HG03432 (cell line): Measurements from ENCODE around the gene MAP7.
"Not testable (repeated sequence)": the region's sequence is repeated elsewhere in the genome, so short reads cannot be mapped to it uniquely, and the experiment has no call there.

Experiments used
- ATAC-seq: cut with Tn5 transposase; IDR thresholded peaks from one replicate; pipeline ENCODE4 v1.9.1; 2021; ENCODE audit warnings: mild to moderate bottlenecking, moderate library complexity; ENCODE audit not compliant: unreplicated experiment

The MAP7 gene

DNA sequence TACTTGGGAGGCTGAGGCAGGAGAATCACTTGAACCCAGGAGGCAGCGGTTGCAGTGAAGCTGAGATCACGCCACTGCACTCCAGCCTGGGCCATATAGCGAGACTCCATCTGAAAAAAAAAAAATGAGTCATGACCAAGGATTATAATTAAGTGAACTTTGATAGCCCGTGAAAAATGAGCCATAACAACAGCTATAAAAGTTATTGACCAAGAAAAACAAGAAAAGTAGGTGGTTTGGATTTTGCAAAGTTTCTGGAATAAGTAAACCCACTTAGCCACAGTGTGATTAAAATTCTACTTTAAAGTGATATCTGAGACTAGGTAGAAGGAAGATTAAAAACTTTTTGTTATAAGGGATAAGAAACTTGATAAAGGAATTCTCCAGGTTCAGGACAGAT lies 234.6 kb downstream of the MAP7 start:
- no peak for ATAC-seq

DNA sequence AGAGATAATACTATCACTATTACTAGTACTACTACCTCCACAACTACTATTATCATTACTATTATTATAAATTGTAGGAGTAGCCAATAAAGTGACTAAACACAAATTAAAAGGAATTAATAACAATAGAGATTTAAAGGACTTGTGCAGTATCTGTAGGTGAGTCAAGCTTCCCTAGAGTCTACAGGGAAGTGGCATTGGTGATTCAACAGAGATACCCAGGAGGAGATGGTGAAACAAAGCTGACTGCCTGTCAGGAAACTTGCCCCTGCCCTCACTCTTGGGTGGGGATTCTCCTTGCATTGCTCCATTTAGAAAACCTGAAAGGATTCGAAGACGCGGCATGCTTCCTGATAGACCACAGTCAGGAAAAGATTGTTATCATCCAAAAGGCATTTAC lies 237.2 kb downstream of the MAP7 start:
- ATAC-seq: no peak

DNA sequence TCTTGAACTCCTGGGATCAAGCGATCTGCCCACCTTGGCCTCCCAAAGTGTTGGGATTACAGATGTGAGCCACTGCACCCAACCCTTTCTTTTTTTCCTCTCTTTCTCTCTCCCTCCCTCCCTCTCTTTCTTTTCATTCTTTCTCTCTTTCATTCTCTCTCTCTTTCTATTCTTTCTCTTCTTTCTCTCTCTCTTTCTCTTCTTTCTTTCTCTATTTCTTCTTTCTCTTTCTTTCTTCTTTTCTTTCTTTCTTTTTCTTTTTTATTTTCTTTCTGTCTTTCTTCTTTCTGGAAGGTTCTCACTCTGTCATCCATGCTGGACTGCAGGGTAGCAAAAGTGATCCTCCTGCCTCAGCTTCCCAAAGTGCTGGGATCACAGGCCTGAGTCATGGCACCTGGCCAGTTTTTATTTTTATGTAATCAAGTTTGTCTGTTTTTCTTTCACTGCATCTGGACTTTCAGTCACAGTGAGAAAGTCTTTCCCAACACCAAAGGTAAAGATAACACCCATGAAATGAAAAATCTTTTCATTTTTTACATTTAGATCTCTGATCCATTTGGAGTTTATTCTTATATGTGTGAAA lies 240.4 kb downstream of the MAP7 start:
- no peak for ATAC-seq

DNA sequence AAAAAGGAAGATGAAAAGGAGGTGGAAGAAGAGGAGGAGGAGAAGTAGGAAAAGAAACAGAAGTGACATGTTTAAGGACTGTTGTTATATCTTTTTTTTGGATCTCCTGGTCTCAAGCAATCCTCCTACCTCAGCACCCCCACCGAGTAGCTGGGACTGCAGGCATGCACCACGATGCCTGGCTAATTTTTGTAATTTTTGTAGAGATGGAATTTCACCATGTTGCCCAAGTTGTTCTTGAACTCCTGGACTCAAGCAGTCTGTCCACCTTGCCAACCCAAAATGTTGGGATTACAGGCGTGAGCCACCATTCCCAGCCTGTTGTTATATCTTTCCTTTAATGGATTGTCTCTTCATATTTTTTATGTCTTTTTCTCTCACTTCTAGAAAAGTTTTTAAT lies 241.1 kb downstream of the MAP7 start:
- no peak for ATAC-seq

DNA sequence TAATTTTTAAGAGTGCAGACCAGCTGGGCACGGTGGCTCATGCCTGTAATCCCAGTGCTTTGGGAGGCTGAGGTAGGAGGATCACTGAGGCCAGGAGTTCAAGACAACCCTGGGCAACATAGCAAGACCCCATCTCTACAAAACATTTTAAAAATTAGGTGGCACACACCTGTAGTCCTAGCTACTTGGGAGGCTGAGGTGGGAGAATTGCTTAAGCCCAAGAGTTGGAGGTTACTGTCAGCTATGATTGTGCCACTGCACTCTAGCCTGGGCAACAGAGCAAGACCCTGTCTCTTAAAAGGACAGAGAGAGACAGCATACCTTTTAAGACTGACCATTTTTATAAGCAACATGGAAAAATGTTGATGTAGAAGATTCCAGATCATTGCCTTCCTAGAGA lies 241.8 kb downstream of the MAP7 start:
- not testable (repeated sequence) for ATAC-seq

DNA sequence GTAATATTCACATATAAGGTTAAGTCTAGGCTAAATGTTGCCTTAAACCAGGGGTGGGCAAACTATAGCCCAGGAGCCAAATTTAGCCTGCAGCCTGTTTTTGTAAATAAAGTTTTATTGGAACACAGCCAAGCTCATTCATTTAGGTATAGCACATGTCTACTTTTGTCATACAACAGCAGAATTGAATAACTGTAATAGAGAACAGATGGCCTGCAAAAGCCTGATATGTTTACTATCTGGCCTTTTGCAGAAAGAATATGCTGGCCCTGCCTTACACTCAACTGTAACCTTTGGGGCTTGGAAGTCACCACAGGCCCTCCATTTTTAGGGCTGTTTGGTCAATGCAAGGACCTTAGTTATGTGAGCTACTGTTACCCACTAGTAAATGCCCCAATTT lies 242.9 kb downstream of the MAP7 start:
- no peak for ATAC-seq

DNA sequence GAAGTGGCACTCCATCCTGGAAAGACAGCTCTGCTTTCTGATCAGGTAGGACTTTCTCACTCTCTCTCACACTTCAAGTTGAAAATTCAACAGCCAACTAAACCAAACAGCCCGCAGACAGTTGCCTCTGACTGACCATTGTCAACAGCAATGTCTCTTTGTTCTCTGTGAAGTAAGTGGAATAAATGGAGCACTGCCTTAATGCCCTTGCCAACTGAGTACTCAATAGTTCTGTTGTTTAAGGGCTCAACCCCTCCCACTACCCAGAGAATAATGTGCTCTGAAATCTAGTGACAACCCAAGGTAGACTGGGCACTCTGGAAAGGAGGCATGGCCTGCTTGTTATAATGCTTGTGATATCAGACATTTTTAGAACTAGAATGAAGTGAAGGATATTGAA lies 243.8 kb downstream of the MAP7 start:
- no peak for ATAC-seq

DNA sequence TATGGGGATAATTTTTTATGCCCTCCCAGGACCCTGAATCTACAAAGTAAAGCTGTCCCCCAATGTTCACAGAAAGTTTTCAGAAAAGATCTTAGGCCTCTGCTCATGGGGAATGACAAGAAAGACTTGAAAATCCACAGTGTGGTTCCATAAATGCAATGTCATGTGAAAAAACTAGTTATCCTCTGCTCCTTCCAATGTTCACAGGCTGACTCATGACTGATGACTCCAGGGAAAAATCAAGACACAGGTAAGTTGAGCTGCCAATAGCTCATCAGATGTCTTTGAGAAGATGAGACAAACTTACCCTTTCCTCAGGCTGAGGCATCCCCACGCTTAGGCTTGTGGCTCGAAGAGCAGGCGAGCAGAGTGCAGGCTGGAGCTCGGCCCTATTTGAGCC lies 245.8 kb downstream of the MAP7 start:
- no peak for ATAC-seq

DNA sequence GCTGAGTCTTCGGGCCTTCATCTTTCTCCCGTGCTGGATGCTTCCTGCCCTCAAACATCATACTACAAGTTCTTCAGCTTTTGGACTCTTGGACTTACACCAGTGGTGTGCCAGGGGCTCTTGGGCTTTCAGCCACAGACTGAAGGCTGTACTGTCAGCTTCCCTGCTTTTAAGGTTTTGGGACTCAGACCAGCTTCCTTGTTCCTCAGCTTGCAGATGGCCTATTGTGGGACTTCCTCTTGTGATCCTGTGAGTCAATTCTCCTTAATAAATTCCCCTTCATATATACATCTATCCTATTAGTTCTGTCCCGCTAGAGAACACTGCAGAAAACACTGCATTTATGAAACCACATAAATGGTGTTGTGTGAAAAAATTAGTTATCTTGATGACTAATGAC lies 246.7 kb downstream of the MAP7 start:
- ATAC-seq: no peak

DNA sequence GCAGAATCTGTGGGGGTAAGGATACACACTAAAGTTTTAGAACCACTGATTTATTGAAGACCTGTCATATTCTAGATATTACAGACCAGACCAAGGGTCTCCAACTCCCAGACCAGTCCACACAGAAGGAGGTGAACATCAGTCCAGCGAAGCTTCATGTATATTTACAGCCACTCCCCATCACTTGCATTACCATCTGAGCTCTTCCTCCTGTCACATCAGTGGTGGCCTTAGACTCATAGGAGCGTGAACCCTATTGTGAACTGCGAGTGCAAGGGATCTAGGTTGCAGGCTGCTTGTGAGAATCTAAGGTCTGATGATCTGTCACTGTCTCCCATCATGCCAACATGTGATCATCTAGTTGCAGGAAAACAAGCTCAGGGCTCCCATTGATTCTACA lies 255.6 kb downstream of the MAP7 start:
- no peak for ATAC-seq
